ENCODE measurements around the gene ABR.

ABR gene

DNA sequence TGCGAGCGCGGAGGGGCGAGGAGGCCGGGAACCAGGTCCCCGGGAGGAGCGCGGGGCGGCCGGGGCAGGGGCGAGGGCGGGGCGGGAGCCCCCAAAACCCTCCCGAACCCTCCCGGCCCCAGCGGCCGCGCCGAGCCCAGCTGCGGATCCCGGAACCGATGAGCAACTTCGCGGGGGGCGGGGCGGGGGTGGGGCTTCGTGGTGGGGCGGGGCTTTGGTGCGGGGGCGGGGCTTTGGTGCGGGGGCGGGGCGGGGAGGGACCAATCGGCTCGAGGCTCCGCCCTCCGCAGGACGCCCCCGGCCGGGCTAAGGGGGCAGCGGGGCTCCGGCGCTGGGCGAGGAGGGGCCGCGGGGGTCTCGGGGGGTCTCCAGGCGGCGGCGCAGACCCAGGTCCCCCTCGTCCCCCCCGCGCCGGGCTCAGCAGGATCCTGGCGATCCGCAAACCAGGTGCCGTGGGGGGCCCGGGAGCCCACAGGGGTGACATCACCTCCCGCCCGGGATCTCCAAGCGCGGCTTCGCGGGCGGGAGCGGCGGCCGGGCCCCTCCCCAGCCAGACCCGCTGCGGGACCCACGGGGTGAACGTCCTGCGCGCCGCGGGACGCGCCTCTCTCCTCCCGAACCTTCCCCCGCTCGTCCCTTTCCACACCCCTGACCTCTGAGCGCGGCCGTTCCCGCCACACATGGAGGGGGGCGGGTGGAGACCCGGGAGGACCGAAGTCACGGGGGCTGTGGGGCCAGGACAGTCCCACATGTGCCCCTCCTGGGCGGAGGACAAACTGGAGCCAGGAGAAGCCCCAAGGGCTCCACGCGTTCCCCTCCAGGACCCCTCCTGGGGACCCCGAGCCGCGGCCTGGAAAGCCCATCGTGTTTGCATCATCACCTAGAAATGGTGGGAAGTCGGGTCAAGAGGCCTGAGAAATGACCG lies at the start of gene ABR:
Gene ABR (minus strand): TSS at position 164 of the 925 bp plus-strand sequence. CDS start 254 bp downstream, outside the sequence.
- peak in 1 of 2 donors; percentile 49 for DNase-seq (ENCODE audit: low read depth in 2 of 2, low spot score in 1 of 2)

DNA sequence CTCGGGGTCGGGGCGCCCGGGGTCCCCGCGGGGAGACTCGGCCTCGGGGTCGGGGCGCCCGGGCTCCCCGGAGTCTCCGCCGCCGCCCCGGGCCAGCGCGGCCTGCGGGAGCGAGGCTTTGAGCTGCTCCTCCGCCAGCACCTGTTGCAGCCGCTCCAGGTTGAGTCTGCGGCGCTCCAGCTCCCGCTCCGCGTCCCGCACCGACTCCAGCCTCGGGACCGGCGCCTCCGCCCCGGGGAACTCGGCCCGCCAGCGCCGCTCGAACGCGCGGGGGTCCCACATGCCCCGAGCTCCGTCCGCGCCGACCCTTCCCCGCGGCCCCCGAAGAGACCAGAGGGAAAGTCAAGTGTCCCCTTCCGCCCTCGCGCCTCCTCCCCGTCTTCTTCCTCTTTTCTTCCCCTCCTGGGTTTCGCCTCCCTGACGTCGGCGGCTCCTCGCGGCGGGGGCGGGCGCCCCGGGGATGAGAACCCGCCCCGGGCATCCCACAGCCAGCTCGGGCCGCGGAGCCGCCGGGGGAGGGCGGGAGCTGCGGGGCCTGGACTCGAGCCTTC lies 49.6 kb upstream of the ABR start:
- DNase-seq (ENCODE audit: low read depth in 2 of 2, low spot score in 1 of 2) = peak in 1 of 2 donors; percentile 30

DNA sequence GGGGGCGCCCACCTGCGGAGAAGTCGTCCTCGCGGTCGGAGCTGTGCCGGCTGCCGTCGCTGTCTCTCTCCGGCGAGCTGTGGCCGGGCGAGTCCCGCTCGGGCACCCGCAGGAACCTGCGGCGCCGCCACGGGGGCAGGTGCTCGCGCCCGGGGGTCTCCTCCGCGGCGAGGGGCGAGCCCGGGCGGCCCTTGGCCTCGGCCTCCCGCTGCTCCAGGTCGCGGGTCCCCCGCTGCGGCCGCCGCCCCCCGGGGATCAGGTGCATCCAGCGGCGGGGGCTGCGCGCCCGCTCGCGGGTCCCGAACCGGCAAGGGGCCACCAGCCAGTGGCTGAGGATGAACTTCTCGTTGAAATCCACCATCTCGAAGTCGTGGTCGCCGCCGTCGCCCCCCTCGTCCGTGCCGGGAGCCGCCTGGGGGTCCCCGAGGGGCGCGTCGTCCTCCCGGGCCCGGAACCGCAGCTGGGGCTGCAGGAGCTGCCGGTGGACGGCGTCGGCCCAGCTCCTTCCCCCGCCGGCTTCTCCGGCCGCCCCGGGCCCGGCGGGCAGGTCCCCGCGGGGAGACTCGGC lies 49.1 kb upstream of the ABR start:
- no peak for DNase-seq (ENCODE audit: low read depth in 2 of 2, low spot score in 1 of 2)

DNA sequence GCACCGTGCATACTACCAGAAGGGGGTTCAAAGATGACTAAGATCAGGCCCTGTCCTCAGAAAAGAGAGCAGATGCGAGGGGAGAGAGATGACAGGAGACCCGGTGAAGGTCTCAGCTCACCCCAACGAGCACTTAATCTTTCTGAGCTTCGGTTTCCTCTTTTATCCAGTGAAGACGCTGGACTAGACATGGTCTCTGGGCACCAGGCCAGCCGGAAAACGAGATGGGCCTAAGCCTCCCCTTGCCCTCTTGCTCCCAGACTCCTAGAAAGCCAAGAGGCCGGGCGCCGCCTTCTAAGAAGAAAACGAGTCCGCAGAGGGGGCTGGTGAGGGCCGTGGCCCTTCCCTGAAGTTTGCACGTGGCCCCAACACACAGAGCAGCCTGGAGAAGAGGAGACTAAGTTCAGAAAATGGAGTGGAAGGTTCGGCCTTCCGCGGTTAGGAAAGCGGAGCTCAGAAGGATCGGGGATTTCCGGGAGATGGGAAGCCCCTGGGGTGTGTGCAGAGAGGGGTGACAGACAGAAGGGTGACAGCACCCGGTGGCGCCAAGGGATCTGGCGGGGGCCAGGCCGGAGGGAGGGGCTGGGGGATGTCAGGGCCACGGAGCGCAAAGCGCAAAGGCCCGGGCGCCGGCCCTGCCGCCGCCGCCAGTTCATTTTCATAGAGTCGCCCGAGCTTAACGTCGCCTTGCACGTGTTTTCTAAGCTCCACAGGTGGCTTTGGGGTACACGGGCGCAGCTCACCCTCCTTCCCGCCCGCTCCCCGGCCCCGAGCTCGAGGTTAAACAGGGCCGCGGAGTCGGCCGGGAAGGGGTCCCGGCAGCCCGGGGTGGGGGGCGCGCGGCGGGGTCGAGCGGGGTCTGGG lies 48.4 kb upstream of the ABR start:
- DNase-seq (ENCODE audit: low read depth in 2 of 2, low spot score in 1 of 2) = no peak

DNA sequence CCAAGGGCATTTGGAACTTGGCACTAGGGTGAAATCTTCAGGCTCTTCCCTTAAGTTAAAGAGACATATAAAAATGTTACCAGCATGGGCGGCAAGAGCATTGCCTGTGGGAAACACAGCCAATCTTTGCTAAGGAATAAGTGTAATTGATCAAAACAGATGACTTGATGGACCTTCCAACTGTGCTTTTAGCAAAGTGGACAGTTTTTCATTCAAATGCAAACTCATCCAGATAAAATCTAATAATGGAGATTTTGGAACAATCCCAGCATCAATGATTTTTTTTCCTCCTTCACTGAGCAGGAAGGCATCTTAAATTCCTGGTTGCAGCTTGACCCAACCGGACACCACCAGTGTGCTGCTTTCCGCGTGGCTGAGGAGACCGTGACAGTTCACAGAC lies 47.6 kb upstream of the ABR start:
- DNase-seq (ENCODE audit: low read depth in 2 of 2, low spot score in 1 of 2) = no peak

DNA sequence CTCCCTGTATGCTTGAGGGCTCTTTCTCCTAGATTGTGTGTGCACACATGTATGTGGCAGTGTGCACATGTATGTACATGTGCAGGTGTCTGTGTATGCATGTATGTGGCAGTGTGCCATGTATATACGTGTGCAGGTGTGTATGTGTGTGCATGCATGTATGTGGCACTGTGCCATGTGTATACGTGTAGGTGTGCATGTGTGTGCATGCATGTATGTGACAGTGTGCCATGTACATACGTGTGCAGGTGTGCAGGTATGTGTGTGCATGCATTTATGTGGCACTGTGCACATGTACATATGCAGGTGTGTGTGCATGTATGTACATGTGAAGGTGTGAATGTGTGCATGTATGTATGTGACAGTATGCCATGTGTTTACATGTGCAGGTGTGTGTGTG lies 46.5 kb upstream of the ABR start:
- DNase-seq (ENCODE audit: low read depth in 2 of 2, low spot score in 1 of 2) = no peak

DNA sequence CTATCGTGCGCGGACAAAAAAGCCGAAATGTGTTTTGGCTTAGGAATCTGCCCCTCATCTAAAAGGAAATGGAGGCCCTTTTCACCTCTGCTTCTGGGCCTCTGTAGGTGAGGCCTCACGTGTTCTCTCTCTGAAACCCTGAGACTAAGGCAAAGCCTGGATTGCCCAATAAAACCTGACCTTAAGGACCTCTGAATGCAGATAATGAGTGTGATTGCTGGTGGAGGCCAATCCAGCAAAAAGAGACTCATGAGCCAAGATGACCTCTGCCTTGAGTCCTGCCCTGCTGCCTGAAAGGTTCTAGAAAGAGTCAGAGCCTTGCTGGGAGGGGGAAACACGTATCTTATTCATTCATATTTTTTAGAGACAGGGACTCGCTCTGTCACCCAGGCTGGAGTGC lies 44.5 kb upstream of the ABR start:
- no peak for DNase-seq (ENCODE audit: low read depth in 2 of 2, low spot score in 1 of 2)

DNA sequence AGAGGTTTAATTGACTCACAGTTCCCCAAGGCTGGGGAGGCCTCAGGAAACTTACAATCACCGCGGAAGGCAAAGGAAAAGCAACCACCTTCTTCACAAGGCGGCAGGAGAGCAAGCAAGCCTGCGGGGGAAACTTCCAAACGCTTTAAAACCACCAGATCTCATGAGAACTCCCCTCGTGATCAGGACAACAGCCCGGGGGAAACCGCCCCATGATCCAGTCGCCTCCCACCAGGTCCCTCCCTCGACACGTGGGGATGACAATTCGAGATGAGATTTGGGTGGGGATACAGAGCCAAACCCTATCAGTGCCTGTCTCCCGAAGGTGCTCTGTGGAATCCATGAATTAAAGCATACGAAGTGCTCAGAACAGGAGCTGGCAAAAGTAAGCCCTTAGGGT lies 43.9 kb upstream of the ABR start:
- DNase-seq (ENCODE audit: low read depth in 2 of 2, low spot score in 1 of 2) = no peak

DNA sequence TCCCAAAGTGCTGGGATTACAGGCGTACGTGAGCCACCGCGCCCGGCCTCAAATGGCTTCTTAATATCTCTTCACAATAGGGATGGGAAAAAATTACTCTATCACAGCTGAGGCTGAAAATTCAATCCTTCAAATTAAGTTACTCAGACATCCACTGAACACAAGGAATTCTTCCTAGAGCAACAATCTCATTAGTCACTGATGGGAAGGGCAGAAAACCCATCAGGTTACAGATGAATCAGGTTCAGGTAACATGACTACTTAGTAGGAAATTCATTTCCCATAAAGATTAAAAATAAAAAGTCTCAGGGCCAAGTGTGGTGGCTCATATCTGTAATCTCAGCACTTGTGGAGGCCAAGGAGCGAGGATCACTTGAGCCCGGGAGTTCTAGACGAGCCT lies 42.5 kb upstream of the ABR start:
- DNase-seq (ENCODE audit: low read depth in 2 of 2, low spot score in 1 of 2) = no peak

DNA sequence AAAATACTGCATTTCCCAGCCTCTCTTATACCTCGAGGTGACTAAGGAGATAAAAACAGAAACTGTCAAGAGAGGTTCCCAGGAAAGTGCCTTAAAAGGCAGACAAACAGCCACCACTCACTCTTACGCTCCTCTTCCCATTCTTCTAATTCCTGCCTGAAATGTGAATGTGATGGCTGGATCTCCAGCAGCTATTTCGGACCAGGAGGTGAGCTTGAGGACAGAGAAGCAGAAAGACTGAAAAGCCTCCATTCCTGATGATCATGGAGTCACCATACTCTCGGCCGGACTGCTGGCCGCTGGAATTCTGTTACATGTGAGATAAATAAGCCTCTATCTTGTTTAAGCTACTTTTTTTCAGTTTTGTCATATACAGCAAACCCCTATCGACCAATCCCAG lies 41.4 kb upstream of the ABR start:
- no peak for DNase-seq (ENCODE audit: low read depth in 2 of 2, low spot score in 1 of 2)

DNA sequence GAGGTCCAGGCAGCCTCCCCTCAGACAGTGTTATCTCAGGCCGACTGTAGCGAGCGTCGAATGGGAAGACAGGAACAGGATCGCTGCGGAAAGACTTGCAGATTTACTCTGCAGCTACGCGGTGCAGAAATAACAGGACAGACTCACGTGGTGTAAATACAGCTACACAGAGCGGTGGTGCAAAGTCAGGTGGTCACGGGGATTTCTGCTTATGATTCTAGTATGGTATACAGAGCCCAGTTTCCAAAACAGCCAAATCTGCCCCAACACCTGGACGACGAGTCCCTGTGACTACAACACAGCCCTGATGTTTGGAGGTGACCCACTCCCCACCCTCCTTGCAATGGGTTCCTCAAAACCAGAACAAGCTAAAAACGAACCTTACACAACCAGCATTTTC lies 40.6 kb upstream of the ABR start:
- DNase-seq (ENCODE audit: low read depth in 2 of 2, low spot score in 1 of 2) = no peak

DNA sequence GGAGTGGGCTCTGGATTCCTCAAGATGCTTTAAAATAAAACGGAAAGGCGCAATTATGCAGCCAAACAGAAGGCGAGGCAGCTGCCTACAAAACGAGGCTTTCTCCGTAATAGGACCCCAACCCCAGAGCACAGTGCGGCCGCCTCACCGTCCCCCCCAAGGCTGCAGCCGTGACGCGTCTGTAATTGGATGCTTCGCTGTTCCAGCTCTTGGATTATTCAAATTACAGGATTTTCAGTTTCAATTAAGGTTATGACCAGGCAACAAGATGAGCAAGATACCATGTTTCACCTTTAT lies 37.3 kb upstream of the ABR start:
- no peak for DNase-seq (ENCODE audit: low read depth in 2 of 2, low spot score in 1 of 2)

DNA sequence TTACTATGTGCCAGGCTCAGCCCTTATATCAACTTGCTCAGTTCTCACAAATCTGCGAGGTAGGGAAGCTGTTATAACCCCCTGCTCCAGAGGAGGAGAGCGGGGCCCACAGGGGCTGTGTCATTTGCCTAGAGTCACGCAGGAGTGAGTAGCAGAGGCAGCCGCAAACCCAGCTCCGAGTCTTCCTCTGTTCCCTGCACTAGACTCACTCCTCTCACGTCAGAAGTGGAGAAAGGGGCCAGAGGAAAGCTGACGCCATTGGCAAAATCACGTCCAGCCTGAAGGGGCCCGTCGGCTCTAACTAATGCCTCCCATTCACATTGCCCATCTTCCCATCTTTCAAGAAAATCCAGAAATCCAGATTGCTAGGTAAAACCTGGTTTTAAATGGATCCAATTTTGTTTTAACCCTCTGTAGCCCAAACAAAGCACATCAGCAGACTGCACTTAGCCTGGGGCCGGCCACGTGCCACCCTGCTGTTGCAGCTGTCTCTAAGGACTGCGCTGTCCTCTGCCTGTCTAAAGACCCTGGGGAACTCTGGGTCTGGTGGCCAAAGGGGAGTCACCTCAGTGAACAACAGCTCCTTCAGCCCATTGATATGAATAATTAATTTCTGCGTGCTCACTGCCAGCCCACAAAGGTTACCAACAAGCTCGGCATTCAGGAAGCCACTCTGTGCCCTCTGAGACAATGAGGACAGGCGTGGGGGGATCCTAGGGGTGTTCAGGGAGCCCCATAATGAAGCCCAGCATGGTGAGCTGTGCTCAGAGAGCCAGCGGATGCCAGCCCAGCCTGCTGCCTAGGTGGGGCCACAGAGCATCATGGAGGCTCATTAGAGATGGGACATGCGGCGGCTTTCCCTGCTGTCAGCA lies 36.7 kb upstream of the ABR start:
- DNase-seq (ENCODE audit: low read depth in 2 of 2, low spot score in 1 of 2) = no peak

DNA sequence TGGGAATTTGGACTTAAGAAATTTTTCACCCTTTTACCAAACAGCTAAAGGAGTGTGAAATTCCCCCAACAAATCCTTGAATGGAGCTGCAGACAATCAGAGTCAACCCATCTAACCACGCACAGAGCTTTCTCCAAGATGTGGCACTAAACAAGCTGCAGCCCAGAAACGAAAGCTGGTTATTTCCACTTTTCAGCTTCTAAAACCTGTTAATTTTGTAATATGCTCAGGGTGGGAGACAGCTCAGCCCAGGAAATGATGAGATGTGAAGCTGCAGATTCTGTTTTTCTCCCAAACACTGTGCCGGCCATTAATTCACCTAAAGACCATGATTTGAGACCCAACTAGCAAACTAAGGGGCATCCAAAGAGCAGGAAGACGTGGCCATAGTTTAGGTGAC lies 33.2 kb upstream of the ABR start:
- no peak for DNase-seq (ENCODE audit: low read depth in 2 of 2, low spot score in 1 of 2)

DNA sequence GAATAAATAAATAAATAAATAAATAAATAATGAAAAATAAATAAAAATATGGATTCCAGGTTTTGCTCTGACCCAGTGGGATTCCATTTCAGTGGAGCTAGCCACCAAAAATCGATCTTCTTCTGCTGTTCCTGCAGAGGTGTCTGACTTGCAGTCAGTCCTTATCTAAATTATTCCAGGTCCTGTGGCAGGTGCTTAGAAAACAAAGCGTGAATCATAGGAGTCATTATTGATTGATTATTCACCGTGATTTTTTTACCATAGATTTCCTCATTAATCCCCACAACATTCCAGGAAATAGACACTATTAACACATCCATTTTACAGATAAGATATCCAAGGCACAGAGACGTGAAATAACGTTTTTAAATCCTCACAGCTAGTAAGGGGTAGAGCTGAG lies 31.5 kb upstream of the ABR start:
- no peak for DNase-seq (ENCODE audit: low read depth in 2 of 2, low spot score in 1 of 2)

DNA sequence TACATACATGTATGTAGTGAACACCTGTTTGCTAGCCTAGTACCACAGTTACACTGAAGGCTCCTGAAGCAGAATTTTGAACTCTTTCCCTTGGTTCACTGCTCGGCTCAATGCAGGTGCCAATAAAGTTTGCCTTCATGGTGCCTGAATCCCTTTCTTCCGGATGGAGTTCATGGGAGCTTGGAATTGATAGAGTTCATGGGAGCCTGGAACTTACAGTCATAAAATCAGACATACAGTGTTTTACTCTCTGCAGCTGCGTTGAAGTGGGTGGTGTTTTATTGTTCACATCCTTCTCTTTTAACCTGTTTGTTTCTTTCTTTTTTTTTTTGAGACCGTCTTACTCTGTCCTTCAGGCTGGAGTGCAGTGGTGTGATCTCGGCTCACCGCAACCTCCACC lies 29.2 kb upstream of the ABR start:
- DNase-seq (ENCODE audit: low read depth in 2 of 2, low spot score in 1 of 2) = no peak

DNA sequence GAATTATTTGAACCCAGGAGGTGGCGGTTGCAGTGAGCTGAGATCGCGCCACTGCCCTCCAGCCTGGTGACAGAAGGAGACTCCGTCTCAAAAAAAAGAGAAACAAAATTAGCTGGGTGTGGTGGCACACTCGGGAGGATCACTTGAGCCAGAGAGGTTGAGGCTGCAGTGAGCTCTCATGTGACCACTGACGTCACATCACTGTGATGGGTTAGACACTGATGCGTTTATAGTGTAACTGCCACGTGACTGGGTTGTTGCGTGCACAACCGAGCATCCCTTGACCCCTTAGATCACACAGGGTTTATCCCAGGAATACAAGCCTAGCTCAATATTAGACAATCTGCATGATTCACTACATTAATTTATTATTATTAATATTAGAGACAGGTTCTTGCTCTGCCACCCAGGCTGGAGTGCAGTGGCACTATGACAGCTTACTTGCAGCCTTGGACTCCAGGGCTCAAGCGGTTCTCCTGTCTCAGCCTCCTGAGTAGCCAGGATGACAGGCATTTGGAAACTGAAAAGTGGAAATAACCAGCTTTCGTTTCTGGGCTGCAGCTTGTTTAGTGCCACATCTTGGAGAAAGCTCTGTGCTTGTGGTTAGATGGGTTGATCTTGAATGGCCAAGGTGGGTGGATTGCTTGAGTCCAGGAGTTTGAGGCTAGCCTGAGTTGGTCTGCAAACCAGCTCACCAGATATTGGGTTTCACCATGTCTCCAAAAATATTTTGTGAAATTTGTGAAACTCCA lies 26.4 kb upstream of the ABR start:
- DNase-seq (ENCODE audit: low read depth in 2 of 2, low spot score in 1 of 2) = no peak

DNA sequence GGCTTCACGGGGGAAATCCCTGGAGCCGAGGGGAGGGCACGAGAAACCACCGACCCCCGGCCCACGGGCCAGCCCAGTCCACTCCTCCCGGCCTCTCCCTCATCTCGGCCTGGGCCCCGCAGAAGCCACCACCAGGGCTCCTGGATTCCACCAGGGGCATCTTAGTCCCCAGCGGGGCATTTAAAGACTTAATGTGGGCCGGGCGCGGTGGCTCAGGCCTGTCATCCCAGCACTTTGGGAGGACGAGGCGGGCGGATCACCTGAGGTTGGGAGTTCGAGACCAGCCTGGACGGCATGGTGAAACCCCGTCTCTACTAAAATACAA lies 24.1 kb upstream of the ABR start:
- no peak for DNase-seq (ENCODE audit: low read depth in 2 of 2, low spot score in 1 of 2)

DNA sequence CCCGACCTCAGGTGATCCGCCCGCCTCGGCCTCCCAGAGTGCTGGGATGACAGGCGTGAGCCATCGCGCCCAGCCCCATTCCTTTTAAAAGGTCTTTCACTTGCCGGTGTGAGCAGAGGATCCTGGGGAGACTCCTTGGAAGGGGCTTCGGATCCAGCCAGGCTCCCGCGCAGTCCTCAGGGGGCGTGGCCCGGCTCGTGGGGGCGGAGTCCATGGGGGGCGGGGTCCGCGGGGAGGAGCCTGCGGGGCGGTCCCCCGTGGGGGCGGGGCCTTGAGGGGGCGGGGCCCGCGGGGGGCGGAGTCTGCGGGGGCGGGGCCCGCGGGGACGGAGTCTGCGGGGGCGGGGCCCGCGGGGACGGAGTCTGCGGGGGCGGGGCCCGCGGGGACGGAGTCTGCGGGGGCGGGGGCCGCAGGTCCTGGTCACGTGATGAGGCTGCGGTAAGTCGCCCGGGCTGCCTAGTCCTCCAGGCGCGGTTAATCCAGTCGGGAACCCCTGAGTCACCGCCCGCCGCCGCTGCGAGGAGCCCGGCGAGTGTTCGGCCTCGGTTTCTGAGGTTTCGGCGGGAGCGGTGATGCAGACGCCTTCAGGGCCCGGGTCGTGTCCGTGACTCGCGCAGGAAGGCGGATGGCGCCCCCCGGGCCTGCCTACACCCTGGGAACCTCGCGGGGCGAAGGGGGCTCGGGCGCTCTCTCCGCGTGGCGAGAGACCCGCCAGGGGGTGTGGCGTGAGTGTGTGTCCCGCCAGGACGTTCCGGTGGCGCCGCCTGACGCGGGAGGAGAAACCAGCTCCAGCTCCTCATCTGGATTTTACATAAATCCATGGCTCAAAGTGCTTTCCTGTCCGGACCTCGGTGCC lies 23.6 kb upstream of the ABR start:
- no peak for DNase-seq (ENCODE audit: low read depth in 2 of 2, low spot score in 1 of 2)

Measured in stimulated activated CD8-positive, alpha-beta memory T cell treated with anti-CD3 and anti-CD28 coated beads, Interleukin-4, amount 100 ng/mL, for 4 hours (primary cell).